Measurements from ENCODE around the gene METTL22.

Gene METTL22

GRCh38 chr16:8621572-8622314 is at the start of gene METTL22:
Gene METTL22, plus strand, starts transcription at chr16:8621698. Its CDS starts 3,968 bp downstream, at chr16:8625666.
- peak; percentile 100 for DNase-seq (ENCODE audit: low spot score)

GRCh38 chr16:8572063-8572918 is 49.2 kb upstream of the METTL22 start:
- no peak for DNase-seq (ENCODE audit: low spot score)

- DNase-seq (ENCODE audit: low spot score): peak; percentile 59
Measured at GRCh38 chr16:8572919-8573724, 48.4 kb upstream of the METTL22 start.

- no peak for DNase-seq (ENCODE audit: low spot score)
Measured at GRCh38 chr16:8575399-8575798, 46.1 kb upstream of the METTL22 start.

GRCh38 chr16:8576141-8577004 is 45.1 kb upstream of the METTL22 start:
- no peak for DNase-seq (ENCODE audit: low spot score)

GRCh38 chr16:8577678-8578304 is 43.7 kb upstream of the METTL22 start:
- DNase-seq (ENCODE audit: low spot score): no peak

GRCh38 chr16:8579559-8579958 is 41.9 kb upstream of the METTL22 start:
- DNase-seq (ENCODE audit: low spot score): no peak

- DNase-seq (ENCODE audit: low spot score): no peak
Measured at GRCh38 chr16:8581831-8582580, 39.5 kb upstream of the METTL22 start.

- no peak for DNase-seq (ENCODE audit: low spot score)
Measured at GRCh38 chr16:8583199-8583598, 38.3 kb upstream of the METTL22 start.

GRCh38 chr16:8583732-8584131 is 37.8 kb upstream of the METTL22 start:
- DNase-seq (ENCODE audit: low spot score): no peak

- DNase-seq (ENCODE audit: low spot score): no peak
Measured at GRCh38 chr16:8585041-8585440, 36.5 kb upstream of the METTL22 start.

GRCh38 chr16:8585857-8586256 is 35.6 kb upstream of the METTL22 start:
- no peak for DNase-seq (ENCODE audit: low spot score)

GRCh38 chr16:8587065-8587464 is 34.4 kb upstream of the METTL22 start:
- DNase-seq (ENCODE audit: low spot score): no peak

GRCh38 chr16:8588682-8589056 is 32.8 kb upstream of the METTL22 start:
- DNase-seq (ENCODE audit: low spot score): no peak

- DNase-seq (ENCODE audit: low spot score): peak; percentile 15
Measured at GRCh38 chr16:8589057-8589899, 32.2 kb upstream of the METTL22 start.

- no peak for DNase-seq (ENCODE audit: low spot score)
Measured at GRCh38 chr16:8589900-8590688, 31.4 kb upstream of the METTL22 start, which contains the start of gene TMEM114. Gene TMEM114, minus strand, starts transcription at chr16:8590511. Its CDS starts 673 bp downstream, at chr16:8589838.

GRCh38 chr16:8590811-8591210 is 30.7 kb upstream of the METTL22 start:
- no peak for DNase-seq (ENCODE audit: low spot score)

- no peak for DNase-seq (ENCODE audit: low spot score)
Measured at GRCh38 chr16:8591451-8591850, 30.0 kb upstream of the METTL22 start.
